Measurements from ENCODE around the gene ZDHHC1.
A peak's percentile ranks its signal among the peaks of the same experiment; 100 is the strongest.

Gene ZDHHC1

GRCh38 chr16:67415872-67416793 lies at the start of gene ZDHHC1:
Gene ZDHHC1 (minus strand): TSS chr16:67416477. CDS start chr16:67407775, 8,702 bp downstream.
- peak in 1 of 2 donors; percentile 13 for DNase-seq (ENCODE audit: low read depth in 2 of 2)

GRCh38 chr16:67464565-67464964 lies 48.3 kb upstream of the ZDHHC1 start:
- no peak for DNase-seq (ENCODE audit: low read depth in 2 of 2)

GRCh38 chr16:67463691-67464090 lies 47.4 kb upstream of the ZDHHC1 start:
- DNase-seq (ENCODE audit: low read depth in 2 of 2) = no peak

- DNase-seq (ENCODE audit: low read depth in 2 of 2) = no peak
These were observed 46.8 kb upstream of the ZDHHC1 start for GRCh38 chr16:67463059-67463458.

GRCh38 chr16:67462279-67462655 lies 46.0 kb upstream of the ZDHHC1 start:
- no peak for DNase-seq (ENCODE audit: low read depth in 2 of 2)

GRCh38 chr16:67461600-67462278 lies 45.5 kb upstream of the ZDHHC1 start:
- DNase-seq (ENCODE audit: low read depth in 2 of 2) = no peak

GRCh38 chr16:67460961-67461360 lies 44.7 kb upstream of the ZDHHC1 start:
- no peak for DNase-seq (ENCODE audit: low read depth in 2 of 2)

- no peak for DNase-seq (ENCODE audit: low read depth in 2 of 2)
These were observed 43.9 kb upstream of the ZDHHC1 start for GRCh38 chr16:67460168-67460567.

- DNase-seq (ENCODE audit: low read depth in 2 of 2) = no peak
These were observed 43.5 kb upstream of the ZDHHC1 start for GRCh38 chr16:67459861-67460150.

- DNase-seq (ENCODE audit: low read depth in 2 of 2) = no peak
These were observed 43.0 kb upstream of the ZDHHC1 start for GRCh38 chr16:67459066-67459860.

GRCh38 chr16:67458121-67458641 lies 41.9 kb upstream of the ZDHHC1 start:
- no peak for DNase-seq (ENCODE audit: low read depth in 2 of 2)

- no peak for DNase-seq (ENCODE audit: low read depth in 2 of 2)
These were observed 41.3 kb upstream of the ZDHHC1 start for GRCh38 chr16:67457611-67458010.

- DNase-seq (ENCODE audit: low read depth in 2 of 2) = no peak
These were observed 40.3 kb upstream of the ZDHHC1 start for GRCh38 chr16:67456391-67457081.

GRCh38 chr16:67454852-67455251 lies 38.6 kb upstream of the ZDHHC1 start:
- DNase-seq (ENCODE audit: low read depth in 2 of 2) = no peak

- no peak for DNase-seq (ENCODE audit: low read depth in 2 of 2)
These were observed 37.8 kb upstream of the ZDHHC1 start for GRCh38 chr16:67454104-67454503.

GRCh38 chr16:67451704-67452435 lies 35.6 kb upstream of the ZDHHC1 start:
- no peak for DNase-seq (ENCODE audit: low read depth in 2 of 2)

- no peak for DNase-seq (ENCODE audit: low read depth in 2 of 2)
These were observed 34.9 kb upstream of the ZDHHC1 start for GRCh38 chr16:67451061-67451703.

GRCh38 chr16:67449739-67450138 lies 33.5 kb upstream of the ZDHHC1 start:
- DNase-seq (ENCODE audit: low read depth in 2 of 2) = no peak

- DNase-seq (ENCODE audit: low read depth in 2 of 2) = no peak
These were observed 33.1 kb upstream of the ZDHHC1 start for GRCh38 chr16:67449336-67449735.

GRCh38 chr16:67448580-67448979 lies 32.3 kb upstream of the ZDHHC1 start:
- DNase-seq (ENCODE audit: low read depth in 2 of 2) = no peak

All from stimulated activated CD8-positive, alpha-beta memory T cell treated with anti-CD3 and anti-CD28 coated beads, Interleukin-2, amount 100 ng/mL, for 1 hour (primary cell).